HepG2 (cell line): ENCODE results near the gene TCFL5. TPM values are rescaled to one million over a fixed set of nuclear protein-coding genes. Genes with fewer than 3 reads are reported as not detected.
A peak's percentile ranks its signal among the peaks of the same experiment; 100 is the strongest.

Experiments used
- ATAC-seq: fragments of 200-7000 bp; cut with Tn5 transposase; 3 replicates; pipeline ENCODE4 v1.9.1; 2020; ENCODE audit warnings: mild to moderate bottlenecking, moderate library complexity
- BruUV-seq: library from RNA; stranded (reverse); fragments of 400-500 nt; replicated peaks from 2 replicates; lab custom pipeline; 2021; lab: Mats Ljungman, UMichigan
- CTCF ChIA-PET: fragments of 300-600 bp; formaldehyde crosslinking; extraction: SDS; loops from one replicate; lab custom pipeline; 2021; ENCODE audit warnings: low total read pairs, inconsistent platforms, low intra/inter-chr PET ratio; lab: Yijun Ruan, JAX
- POLR2A ChIA-PET: fragments of 350-600 bp; sonication (Branson Sonifier 250); formaldehyde crosslinking; loops from one replicate; lab custom pipeline; 2020; ENCODE audit warnings: antibody characterized with exemption, inconsistent platforms; lab: Yijun Ruan, JAX
- DNase-seq: peaks from one replicate; pipeline ENCODE4 v3.0.0-alpha.2; 2015; ENCODE audit warnings: low spot score
- FAIRE-seq: peaks from 3 replicates; lab custom pipeline; 2011; peaks lifted over from hg19 to GRCh38; lab: Jason Lieb, UNC
- H2AFZ ChIP-seq: one replicate; pipeline ENCODE4 v1.6.1; 2011; ENCODE audit warnings: low read length, inconsistent platforms
- H3K27ac ChIP-seq: fragments of 300-600 bp; 3 replicates; pipeline ENCODE4 v1.8.0; 2011; ENCODE audit warnings: mixed run types, mild to moderate bottlenecking, mixed read lengths, low read length, inconsistent platforms; ENCODE audit not compliant: insufficient read depth; ENCODE audit errors: extremely low read length
- H3K27me3 ChIP-seq, 2 experiments: fragments of 200-600 bp in 1 of 2; 2 replicates in 1 of 2; 3 replicates in 1 of 2; pipeline versions ENCODE4 v1.6.0 to v1.8.0; 2011; ENCODE audit warnings: low read length in 2 of 2, mild to moderate bottlenecking in 2 of 2, moderate library complexity in 2 of 2, inconsistent platforms in 1 of 2; ENCODE audit not compliant: insufficient read depth in 2 of 2, control insufficient read depth in 1 of 2
- H3K36me3 ChIP-seq, 2 experiments: fragments of 200-600 bp in 1 of 2; replicated peaks in 1 of 2; 2 replicates in 1 of 2; 3 replicates in 1 of 2; pipeline versions ENCODE4 v1.5.1 to v1.8.0; 2011; ENCODE audit warnings: low read length in 2 of 2, inconsistent platforms in 1 of 2; ENCODE audit not compliant: insufficient read depth in 2 of 2, control insufficient read depth in 1 of 2
- H3K4me1 ChIP-seq: 2 replicates; pipeline ENCODE4 v1.5.1; 2012; ENCODE audit warnings: low read length, inconsistent platforms; ENCODE audit not compliant: insufficient read depth
- H3K4me2 ChIP-seq: 2 replicates; pipeline ENCODE4 v1.6.0; 2011; ENCODE audit warnings: low read depth, low read length, inconsistent platforms
- H3K4me3 ChIP-seq, 3 experiments: fragments of 200-600 bp in 1 of 3; sonication (generic), shearing (Covaris generic) in 1 of 3; replicated peaks in 1 of 3; 2 replicates each; pipeline ENCODE4 v1.5.1; 2011 to 2016; ENCODE audit warnings: low read length in 3 of 3, inconsistent platforms in 2 of 3, low read depth in 2 of 3, mild to moderate bottlenecking in 2 of 3, control low read depth in 1 of 3, mixed read lengths in 1 of 3; ENCODE audit not compliant: insufficient read depth in 1 of 3
- H3K79me2 ChIP-seq: one replicate; pipeline ENCODE4 v1.6.1; 2011; ENCODE audit warnings: low read length, inconsistent platforms; ENCODE audit not compliant: insufficient read depth
- H3K9ac ChIP-seq: 2 replicates; pipeline ENCODE4 v1.6.0; 2011; ENCODE audit warnings: mild to moderate bottlenecking, low read depth, low read length, inconsistent platforms; ENCODE audit not compliant: insufficient read depth
- H3K9me3 ChIP-seq: 2 replicates; pipeline ENCODE4 v1.5.1; 2012; ENCODE audit warnings: mild to moderate bottlenecking, low read length
- H4K20me1 ChIP-seq: 2 replicates; pipeline ENCODE4 v1.6.0; 2011; ENCODE audit warnings: inconsistent platforms, mild to moderate bottlenecking, low read length, moderate library complexity; ENCODE audit not compliant: insufficient read depth
- AGO2 ChIP-seq: fragments of 200-400 bp; formaldehyde crosslinking; optimal IDR thresholded peaks from 2 replicates; pipeline ENCODE3; 2017; ENCODE audit warnings: mild to moderate bottlenecking, low read depth, low read length, moderate library complexity
- EZH2 ChIP-seq: conservative IDR thresholded peaks from 2 replicates; pipeline ENCODE4 v1.6.1; 2012; ENCODE audit warnings: mild to moderate bottlenecking, low read depth, low read length, moderate library complexity
- FOXK2 ChIP-seq: fragments of 450-650 bp; IDR thresholded peaks from 2 replicates; pipeline ENCODE4 v1.6.1; 2016
- HOXA3 ChIP-seq: sonication (generic); formaldehyde crosslinking; IDR thresholded peaks from 2 replicates; pipeline ENCODE4 v1.5.0; 2020; ENCODE audit warnings: missing genetic modification reagents
- NFKB2 ChIP-seq: sonication (generic); formaldehyde crosslinking; IDR thresholded peaks from 2 replicates; pipeline ENCODE4 v1.4.0; 2020; ENCODE audit warnings: missing genetic modification reagents, borderline replicate concordance
- RBFOX2 ChIP-seq: fragments of 200-400 bp; formaldehyde crosslinking; IDR thresholded peaks from 2 replicates; pipeline ENCODE4 v1.6.1; 2017; ENCODE audit warnings: low read depth, mild to moderate bottlenecking, low read length
- WGBS: methylation state at CpG from one replicate; pipeline ENCODE4 v1.1.6; 2017; ENCODE audit warnings: low lambda C conversion rate; 5-methylcytosine and 5-hydroxymethylcytosine counted together
- in situ Hi-C: cut with HindIII; loops from 2 replicates; pipeline ENCODE4 v1.10.0; 2017; ENCODE audit warnings: low pct_unique_long_range_greater_than_20kb; ENCODE audit not compliant: extremely low pct_ligation_motif_present
- intact Hi-C: fragments of 100-400 bp; cut with micrococcal nuclease; formaldehyde crosslinking; loops from one replicate; pipeline ENCODE4 v1.10.0; 2022; ENCODE audit not compliant: unreplicated experiment
- polyA plus RNA-seq, 8 experiments: library from polyadenylated mRNA; depleted of rRNA in 3 of 8; stranded (reverse) in 7 of 8; unstranded in 1 of 8; fragments of >200 nt; fragmentation: Illumina TruSeq in 4 of 8; extraction: Trizol in 4 of 8; gene quantifications; 2 replicates each; pipeline versions ENCODE4 v1.2.1 to v1.2.3, GENCODE V29; 2011 to 2016; ENCODE audit warnings: low read depth in 4 of 8, missing spikeins in 1 of 8, mixed read lengths in 1 of 8; ENCODE audit not compliant: insufficient read depth in 1 of 8
- total RNA-seq, 5 experiments: library from RNA; depleted of rRNA; stranded (reverse); fragments of >200 nt; fragmentation: Illumina TruSeq; extraction: Trizol; gene quantifications; 2 replicates each; pipeline ENCODE4 v1.2.3, GENCODE V29; 2016; ENCODE audit warnings: low read depth in 1 of 5

Gene TCFL5
- total and polyA plus RNA-seq, 2 of the 13 experiments (the other 11 are each of a cell fraction or from before 2014, with no cell fraction given), result 14.8 to 20.0 TPM

DNA sequence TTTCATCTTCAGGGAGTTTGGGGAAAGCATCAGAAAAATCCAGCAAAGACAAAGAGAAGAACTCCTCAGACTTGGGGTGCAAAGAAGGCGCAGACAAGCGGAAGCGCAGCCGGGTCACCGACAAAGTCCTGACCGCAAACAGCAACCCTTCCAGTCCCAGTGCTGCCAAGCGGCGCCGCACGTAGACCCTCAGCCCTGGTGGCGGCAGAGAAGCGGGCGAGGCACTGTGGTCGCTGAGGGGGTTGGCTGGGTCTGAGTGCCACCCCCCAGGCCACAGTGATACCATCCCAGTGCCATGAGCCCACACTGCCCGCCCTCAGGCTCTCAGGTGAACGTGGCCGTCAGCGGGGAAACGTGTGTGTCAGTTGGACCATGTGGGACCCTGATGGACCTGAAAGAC lies 62.2 kb downstream of the TCFL5 start:
- Histone ChIP-seq H3K4me3 (no peak overlapping the region), H2AFZ (no peak overlapping the region), H3K27me3 (no peaks in the 10 kb centered on the region), H3K4me1 (peaks cover 36% of the 10 kb centered on the region), H3K4me2 (no peak overlapping the region), H3K36me3 (peaks cover 27 to 36% of the 10 kb centered on the region in 2 experiments), H3K9ac (no peak overlapping the region), H3K9me3 (no peaks in the 10 kb centered on the region), H4K20me1 (peaks cover 5% of the 10 kb centered on the region; the same call in 1 of the 2 replicates), H3K79me2 (peaks cover 8% of the 10 kb centered on the region), H3K27ac (no peak overlapping the region)
- FAIRE-seq (no peak), DNase-seq (no peak), ATAC-seq (no peak)
- peak; percentile 79 for TF ChIP-seq AGO2
- TF ChIP-seq RBFOX2, result peak; percentile 65
- TF ChIP-seq HOXA3 (CRISPR knock-in tag), result peak; percentile 16; the same call in 1 of the 2 replicates
- TF ChIP-seq NFKB2, result 0 out of 2 replicates have a peak, but pooled peaks have one; percentile 25
- no peak for TF ChIP-seq EZH2
- ChIA-PET CTCF (interaction anchor here (0.8 kb wide), 1 partner anchor 9 kb away, joined by 3 read pairs; no protein-coding TSS in a partner anchor), POLR2A (no interaction called here)
- TSS peak; percentile 44 for BruUV-seq
- intact Hi-C loops (loop anchor here (10.0 kb wide), 1 partner anchor 425 kb away; no protein-coding TSS in a partner anchor), in situ Hi-C loops (loop anchor here (25.0 kb wide), 1 partner anchor 287 kb away; no protein-coding TSS in a partner anchor)
- WGBS, result 98% methylated on average over 19 of the region's 19 CpGs

DNA sequence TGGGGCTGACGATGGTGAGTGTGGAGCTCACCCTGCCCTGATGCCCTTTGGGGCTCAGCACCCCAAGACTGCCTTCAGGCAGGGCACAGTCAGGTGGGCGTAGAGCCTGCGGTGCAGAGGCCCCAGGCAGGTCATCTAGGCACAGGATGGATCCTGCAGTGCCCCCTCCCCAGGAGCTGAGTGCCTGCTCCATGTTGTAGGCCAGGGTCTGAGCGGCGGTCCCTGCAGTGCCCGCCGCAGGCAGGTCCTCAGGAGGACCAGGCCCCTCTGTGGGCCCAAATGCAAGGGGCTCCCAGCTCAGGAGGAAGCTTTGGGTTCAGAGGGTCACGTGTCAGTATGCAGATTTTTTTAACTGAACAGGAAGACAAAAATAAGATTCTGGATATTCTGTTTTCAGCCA lies 62.6 kb downstream of the TCFL5 start:
- DNase-seq (no peak), ATAC-seq (no peak), FAIRE-seq (no peak)
- WGBS, result 95% methylated on average over 7 of the region's 8 CpGs
- Histone ChIP-seq H3K27me3 (no peaks in the 10 kb centered on the region), H3K79me2 (peaks cover 8% of the 10 kb centered on the region), H3K36me3 (peaks cover 27 to 36% of the 10 kb centered on the region in 2 experiments), H3K4me3 (no peak overlapping the region), H3K9ac (no peak overlapping the region), H3K9me3 (no peaks in the 10 kb centered on the region), H4K20me1 (peaks cover 5% of the 10 kb centered on the region; the same call in 1 of the 2 replicates), H3K27ac (no peak overlapping the region), H2AFZ (no peak overlapping the region), H3K4me2 (no peak overlapping the region), H3K4me1 (peaks cover 32% of the 10 kb centered on the region)
- TF ChIP-seq FOXK2 (no peak), AGO2 (peak; percentile 76)
- in situ Hi-C loops, result loop anchor here (25.0 kb wide), 1 partner anchor 287 kb away; no protein-coding TSS in a partner anchor
- intact Hi-C loops, result loop anchor here (10.0 kb wide), 1 partner anchor 424 kb away; no protein-coding TSS in a partner anchor
- BruUV-seq, result no TSS peak
- ChIA-PET POLR2A (interaction anchor here (0.8 kb wide), 1 partner anchor 24 kb away, joined by 4 read pairs; no protein-coding TSS in a partner anchor), CTCF (no interaction called here)
